Embryonic facial prominence (tissue), 1 donor: Measurements from ENCODE around the gene USP38.
"Not testable (repeated sequence)": the region's sequence is repeated elsewhere in the genome, so short reads cannot be mapped to it uniquely, and the experiment has no call there.

Experiments used
- DNase-seq: peaks from one replicate; pipeline ENCODE4 v3.0.0-alpha.2; 2016; ENCODE audit errors: extremely low spot score

Gene USP38, protein sequence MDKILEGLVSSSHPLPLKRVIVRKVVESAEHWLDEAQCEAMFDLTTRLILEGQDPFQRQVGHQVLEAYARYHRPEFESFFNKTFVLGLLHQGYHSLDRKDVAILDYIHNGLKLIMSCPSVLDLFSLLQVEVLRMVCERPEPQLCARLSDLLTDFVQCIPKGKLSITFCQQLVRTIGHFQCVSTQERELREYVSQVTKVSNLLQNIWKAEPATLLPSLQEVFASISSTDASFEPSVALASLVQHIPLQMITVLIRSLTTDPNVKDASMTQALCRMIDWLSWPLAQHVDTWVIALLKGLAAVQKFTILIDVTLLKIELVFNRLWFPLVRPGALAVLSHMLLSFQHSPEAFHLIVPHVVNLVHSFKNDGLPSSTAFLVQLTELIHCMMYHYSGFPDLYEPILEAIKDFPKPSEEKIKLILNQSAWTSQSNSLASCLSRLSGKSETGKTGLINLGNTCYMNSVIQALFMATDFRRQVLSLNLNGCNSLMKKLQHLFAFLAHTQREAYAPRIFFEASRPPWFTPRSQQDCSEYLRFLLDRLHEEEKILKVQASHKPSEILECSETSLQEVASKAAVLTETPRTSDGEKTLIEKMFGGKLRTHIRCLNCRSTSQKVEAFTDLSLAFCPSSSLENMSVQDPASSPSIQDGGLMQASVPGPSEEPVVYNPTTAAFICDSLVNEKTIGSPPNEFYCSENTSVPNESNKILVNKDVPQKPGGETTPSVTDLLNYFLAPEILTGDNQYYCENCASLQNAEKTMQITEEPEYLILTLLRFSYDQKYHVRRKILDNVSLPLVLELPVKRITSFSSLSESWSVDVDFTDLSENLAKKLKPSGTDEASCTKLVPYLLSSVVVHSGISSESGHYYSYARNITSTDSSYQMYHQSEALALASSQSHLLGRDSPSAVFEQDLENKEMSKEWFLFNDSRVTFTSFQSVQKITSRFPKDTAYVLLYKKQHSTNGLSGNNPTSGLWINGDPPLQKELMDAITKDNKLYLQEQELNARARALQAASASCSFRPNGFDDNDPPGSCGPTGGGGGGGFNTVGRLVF

DNA sequence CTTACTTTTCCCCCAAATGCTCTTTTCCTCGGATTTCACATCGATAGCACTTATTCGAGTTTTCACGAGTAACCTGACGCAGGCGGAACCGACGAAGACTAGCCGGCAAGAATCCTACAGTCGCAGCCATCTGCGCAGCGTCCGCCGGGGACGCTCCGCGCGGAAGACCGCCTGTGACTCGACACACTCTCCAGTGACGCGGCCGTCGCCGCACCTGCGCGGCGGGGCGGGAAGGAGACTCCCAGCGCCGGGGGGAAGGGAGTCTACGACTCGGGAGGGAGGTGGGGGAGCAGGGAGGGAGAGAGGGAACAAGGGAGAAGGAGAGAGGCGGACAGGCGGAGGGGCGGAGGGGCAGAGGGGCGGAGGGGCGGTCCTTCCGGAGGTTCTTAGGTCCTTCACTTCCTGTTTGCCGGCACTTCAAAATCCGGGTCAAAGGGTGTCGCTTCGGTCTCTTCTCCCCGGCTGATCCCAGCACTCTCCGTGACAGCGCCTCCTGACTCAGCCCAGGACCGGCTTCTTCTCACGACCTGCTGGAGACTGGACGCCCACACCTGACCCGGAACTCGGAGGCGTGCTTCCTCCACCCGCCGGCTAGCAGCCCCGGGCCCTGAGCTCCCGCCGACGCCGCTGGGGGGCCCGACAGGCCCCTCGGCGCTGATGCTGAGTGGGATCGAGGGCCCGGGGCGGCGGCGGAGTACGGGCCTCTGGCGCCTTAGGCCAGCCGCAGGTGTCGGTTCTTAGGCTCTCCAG is at the start of gene USP38:
Gene USP38, plus strand, starts transcription at position 415 of the 750 bp plus-strand sequence. CDS start 534 bp downstream, outside the sequence.
- peak; percentile 89 for DNase-seq

DNA sequence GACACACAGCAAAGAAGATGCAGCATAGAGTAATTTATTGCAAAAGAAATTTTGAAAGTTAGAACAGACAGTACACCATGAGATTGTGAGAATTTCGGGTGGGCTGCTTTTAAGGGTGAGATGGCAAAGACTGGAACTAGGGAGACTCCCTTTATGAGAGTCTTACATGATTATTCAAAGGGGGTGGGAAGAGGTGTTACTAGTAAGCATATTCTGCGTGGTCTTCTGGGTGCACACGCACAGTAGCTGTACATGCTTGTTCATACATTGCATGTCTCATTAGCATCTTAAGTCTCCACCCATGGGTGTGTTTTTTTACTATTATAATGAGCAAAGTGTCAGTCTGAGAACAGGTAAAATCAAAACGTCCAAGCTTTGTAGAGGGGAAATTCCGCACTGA is 49.4 kb upstream of the USP38 start:
- no peak for DNase-seq

GRCh38 chr4:143140696-143141095 is 44.0 kb upstream of the USP38 start:
- no peak for DNase-seq

- no peak for DNase-seq
These were observed 36.2 kb upstream of the USP38 start for GRCh38 chr4:143148521-143148920.

DNA sequence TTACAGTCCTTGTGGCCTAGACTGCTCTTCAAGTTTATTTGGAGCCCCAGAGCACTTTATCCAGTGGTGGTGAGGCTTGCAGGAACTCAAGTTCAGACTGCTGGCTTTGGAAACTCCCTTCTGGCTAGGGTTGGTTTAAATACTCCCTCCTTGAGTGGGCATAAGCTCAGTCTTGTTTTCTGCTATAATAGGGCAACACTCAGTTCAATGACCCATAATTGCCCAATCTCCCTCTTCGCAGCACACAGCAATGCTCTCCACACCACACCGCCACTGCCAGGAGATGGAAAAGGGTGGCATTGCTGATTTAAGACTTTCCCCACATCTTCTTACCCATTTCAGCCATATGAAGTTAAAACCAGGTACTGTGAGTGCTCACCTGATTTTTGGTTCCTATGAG is 27.9 kb upstream of the USP38 start:
- DNase-seq: no peak

- no peak for DNase-seq
These were observed 21.1 kb upstream of the USP38 start for GRCh38 chr4:143163614-143164013.

DNA sequence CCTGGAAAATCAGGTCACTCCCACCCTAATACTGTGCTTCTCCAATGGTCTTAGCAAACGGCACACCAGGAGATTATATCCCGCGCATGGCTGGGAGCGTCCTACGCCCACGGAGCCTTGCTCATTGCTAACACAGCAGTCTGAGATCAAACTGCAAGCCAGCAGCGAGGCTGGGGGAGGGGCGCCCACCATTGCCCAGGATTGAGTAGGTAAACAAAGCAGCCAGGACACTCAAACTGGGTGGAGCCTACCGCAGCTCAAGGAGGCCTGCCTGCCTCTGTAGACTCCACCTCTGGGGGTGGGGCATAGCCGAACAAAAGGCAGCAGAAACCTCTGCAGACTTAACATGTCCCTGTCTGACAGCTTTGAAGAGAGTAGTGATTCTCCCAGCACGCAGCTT is 18.0 kb upstream of the USP38 start:
- not testable (repeated sequence) for DNase-seq

GRCh38 chr4:143178923-143179322 is 5.8 kb upstream of the USP38 start:
- no peak for DNase-seq

DNA sequence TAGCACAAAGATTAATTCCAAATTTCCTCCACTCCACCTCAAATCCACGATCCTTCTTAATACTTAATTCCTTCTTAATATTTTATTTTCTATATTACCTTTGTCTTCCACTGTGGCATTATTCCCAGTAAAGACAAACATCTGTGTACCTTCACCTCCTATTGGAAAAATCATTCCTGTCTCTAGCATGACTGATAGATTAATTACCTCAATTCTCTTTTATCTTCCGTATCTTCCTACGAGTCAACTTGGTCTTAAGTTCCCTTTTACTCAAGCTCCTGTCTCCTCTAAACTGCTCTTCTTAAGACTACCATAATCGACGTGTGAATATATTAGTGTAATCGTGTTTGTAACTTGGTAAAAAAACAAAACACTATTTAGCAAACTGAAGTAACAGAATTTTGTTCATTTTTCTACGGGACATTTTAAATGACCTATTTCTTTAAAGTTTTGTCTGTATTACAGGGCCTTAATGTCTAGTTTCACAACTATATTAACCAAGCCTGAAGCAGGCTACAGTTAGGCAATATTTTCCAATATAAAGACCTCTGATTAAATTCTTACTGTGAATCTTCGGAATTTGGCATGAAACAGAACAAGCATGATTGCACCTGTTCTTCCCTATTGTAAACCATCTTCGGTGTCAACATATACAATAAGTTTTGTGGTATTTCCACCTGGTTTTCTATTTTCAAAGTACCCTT is 1.1 kb upstream of the USP38 start:
- DNase-seq: peak; percentile 8

DNA sequence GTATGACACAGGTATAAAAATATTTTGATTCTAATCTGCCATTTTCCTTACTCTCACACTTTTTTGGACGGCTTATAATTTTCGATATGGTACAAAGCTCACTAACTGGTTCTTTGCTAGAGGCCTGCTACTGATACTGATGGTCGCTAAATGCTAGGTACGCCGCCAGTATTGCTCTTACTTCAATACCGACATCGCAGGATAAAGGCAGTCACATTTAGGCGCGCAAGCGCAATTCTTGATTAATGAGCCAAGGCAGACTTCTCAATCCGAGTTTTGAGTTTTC is 557 bp upstream of the USP38 start:
- no peak for DNase-seq

DNA sequence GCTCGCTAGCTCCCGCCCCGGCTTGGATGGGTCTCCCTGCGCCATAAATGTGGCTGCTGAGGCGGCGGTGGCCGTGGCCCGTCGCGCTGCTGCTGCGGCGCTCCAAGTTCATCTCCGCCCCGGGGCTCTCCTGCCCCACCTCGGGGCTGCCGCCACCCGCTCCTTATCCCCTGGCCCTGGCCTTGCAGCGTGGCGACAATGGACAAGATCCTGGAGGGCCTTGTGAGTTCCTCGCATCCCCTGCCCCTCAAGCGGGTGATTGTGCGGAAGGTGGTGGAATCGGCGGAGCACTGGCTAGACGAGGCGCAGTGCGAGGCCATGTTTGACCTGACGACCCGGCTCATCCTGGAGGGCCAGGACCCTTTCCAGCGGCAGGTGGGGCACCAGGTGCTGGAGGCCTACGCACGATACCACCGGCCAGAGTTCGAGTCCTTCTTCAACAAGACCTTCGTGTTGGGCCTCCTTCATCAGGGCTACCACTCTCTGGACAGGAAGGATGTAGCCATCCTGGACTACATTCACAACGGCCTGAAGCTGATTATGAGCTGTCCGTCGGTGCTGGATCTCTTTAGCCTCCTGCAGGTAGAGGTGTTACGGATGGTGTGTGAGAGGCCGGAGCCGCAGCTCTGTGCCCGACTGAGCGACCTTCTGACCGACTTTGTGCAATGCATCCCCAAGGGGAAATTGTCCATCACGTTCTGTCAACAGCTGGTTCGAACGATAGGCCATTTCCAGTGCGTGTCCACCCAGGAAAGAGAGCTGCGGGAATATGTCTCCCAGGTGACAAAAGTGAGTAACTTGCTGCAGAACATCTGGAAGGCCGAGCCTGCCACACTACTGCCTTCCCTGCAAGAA is 763 bp downstream of the USP38 start:
- DNase-seq: no peak

GRCh38 chr4:143186212-143186611 is 1.5 kb downstream of the USP38 start:
- no peak for DNase-seq

DNA sequence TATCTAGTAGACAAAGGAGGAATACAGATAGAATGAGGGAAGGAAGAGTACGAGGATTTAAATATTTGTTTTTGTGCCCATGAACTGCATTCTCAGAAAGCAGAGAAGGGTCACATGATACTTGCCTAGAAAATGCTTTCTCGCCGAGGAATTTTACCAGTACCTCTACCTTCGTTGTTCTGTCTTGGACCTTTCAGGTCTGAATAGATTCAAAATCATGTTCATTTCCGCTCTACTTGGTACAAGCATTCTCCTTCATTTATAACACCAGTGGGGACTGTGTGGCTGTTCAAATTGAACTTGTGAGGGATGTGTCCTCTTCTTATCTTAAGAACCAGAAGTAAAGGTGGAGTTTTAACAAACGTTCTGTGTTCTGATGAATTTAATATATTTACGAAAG is 1.9 kb downstream of the USP38 start:
- no peak for DNase-seq

DNA sequence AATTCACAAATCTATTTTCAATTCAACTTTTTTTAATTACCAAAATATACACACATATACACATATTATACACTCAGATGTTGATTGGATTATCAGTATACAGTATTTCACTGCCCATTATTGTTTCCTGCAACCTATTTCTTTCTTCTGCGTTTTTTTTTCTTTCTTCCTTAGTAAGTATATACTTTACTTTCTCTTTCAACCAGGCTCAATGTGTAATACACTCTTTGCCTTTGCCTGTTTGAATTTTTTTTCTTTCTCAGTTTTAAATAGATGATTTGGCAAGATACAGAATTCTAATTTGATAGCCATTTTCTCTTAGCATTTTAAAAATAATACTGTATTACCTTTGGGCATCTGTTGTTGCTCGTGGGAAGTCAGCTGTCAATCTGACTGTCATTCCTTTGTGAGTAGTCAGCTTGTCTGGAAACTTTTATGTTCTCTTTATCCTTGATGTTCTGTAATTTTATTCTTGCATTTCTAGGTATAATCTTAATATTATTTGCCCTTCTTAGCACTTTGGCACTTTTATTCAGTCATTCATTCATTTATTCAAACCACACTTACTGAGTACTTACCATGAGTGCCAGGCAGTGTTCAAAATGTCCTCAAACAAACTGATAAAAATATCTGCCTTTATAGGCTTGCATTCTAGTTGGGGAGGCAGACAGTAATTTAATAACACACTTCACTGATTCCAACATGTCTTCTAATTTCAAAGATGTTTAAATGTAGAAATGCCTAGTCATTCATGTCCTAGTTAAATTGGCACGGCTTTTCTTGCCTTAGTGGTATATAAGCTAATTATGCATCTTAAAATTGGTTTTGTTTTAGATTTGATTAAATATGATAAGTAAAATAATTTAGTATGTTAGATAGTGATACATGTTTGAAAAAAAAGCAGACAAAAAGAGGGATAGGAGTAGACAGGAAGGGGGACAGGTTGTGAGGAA is 3.7 kb downstream of the USP38 start:
- DNase-seq: no peak

DNA sequence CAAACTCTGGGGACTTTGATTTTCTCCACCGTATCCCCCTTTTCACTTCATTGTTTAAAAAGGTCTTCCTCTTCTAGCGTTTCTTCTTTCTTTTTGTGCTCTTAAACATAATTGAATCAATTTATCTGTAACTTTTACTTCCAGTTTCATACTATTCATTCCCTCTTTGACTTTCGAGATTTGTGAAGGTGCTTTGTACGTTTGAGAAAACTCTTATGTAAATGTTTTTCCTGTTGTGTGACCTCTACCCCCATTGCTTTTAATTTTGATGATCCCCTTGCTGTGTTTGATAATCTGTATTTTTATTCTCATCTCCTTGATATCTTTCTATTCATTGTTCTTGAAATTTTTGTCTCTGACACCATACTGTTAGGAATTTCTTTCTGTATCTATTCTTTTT is 4.8 kb downstream of the USP38 start:
- no peak for DNase-seq

DNA sequence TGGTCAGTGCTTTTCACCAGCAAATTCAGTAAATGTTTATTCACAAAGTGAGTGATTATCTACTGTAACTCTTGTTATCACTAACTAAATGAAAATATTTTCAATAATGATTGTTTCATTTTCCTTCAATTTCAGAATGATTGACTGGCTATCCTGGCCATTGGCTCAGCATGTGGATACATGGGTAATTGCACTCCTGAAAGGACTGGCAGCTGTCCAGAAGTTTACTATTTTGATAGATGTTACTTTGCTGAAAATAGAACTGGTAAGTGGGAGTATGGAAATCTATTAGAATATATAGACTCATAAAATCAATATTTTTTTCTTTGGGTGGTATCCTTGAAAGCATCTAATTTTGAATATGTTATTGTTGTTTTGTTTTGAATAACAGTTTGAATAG is 10.9 kb downstream of the USP38 start:
- DNase-seq: no peak

GRCh38 chr4:143196323-143196722 is 11.6 kb downstream of the USP38 start:
- DNase-seq: no peak

DNA sequence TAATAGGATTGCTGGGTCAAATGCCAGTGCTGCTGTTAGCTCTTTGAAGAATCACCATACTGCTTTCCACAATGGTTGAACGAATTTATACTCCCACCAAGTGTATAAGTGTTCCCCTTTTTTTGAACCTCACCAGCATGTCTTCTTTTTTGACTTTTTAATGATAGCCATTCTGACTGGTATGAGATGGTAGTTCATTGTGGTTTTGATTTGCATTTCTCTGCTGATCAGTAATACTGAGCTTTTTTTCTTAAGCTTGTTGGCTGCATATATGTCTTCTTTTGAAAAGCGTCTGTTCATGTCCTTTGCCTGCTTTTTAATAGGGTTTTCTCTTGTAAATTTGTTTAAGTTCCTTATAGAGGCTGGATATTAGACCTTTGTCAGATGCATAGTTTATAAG is 14.8 kb downstream of the USP38 start:
- no peak for DNase-seq

DNA sequence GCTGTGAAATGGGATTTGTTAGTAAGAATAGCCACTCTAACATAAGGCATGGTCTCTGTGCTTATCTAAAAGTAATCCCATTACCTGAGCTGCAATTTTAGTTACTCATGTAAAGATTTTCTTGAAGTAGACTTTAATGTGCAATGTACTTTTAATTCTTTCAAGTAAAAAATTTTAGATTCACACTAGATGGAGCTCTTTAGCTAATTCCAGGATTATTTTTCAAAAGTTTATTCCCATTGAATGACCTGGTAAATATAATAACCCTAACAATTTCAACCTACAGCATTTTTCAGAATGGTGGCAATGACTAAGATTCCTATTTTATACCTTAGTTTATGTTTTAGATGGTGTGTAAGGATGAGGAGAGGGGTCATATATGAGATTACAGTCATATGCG is 18.1 kb downstream of the USP38 start:
- no peak for DNase-seq
